Measurements from ENCODE around the gene SLC14A1.

DNA sequence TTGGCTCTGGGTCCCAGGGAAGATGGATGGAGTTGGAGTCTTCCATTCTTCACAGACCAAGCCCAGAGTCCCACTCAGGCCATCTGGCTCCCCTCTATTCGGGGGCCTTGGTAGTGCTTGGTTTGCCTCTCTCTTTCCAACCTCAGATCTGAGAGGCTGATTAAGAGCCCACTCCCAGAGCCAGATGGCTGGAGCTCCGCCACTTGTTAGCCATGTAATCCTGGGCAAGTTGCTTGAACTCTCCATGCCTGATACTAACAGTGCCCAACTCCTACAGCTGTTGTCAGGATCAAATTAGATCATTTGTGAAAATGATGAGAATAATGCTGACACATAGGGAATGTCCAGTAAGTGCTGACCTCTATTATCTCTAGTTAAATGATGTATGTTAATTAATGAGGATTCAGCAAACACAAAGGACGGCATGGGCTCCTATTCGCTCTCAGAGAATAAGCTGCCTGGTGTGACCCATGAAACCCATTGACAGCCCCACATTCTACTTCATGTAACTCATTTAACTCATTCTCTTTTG is 46.6 kb upstream of the SLC14A1 start:
- no peak for TF ChIP-seq CTCF (conservative IDR thresholded peaks at IDR 0.05; ENCODE audit: low read depth, low read length)
- TF ChIP-seq EZH2 (IDR thresholded peaks at IDR 0.05; ENCODE audit: low read length, unreplicated experiment) = no peak

Measured in PC-3 (cell line).